Neural progenitor cell (in vitro differentiated cells): ENCODE measurements around the gene SMAD6.

Experiments
- CTCF ChIP-seq: fragments of 200-600 bp; sonication (generic); IDR thresholded peaks from 2 replicates; pipeline ENCODE4 v1.5.1; 2017; ENCODE audit warnings: antibody characterized with exemption, mild to moderate bottlenecking
- EZH2 ChIP-seq: fragments of 200-600 bp; sonication (generic); IDR thresholded peaks from 2 replicates; pipeline ENCODE4 v1.6.1; 2017; ENCODE audit warnings: antibody characterized with exemption, mild to moderate bottlenecking, moderate library complexity
- EZH2phosphoT487 ChIP-seq: fragments of 200-600 bp; sonication (generic); IDR thresholded peaks from 2 replicates; pipeline ENCODE4 v1.6.1; 2017; ENCODE audit warnings: antibody characterized with exemption

GRCh38 chr15:66670762-66671580 lies 31.1 kb upstream of the SMAD6 start:
- TF ChIP-seq EZH2phosphoT487, result no peak
- no peak for TF ChIP-seq EZH2
- no peak for TF ChIP-seq CTCF
